Smooth muscle cell of the pulmonary artery (primary cell): Measurements from ENCODE around the gene COL2A1. TPM values are rescaled to one million over a fixed set of nuclear protein-coding genes. Genes with fewer than 3 reads are reported as not detected.

Experiments used
- total RNA-seq: library from RNA; depleted of rRNA; stranded (reverse); fragments of >200 nt; gene quantifications from 2 replicates; pipeline ENCODE4 v1.2.3, GENCODE V29; 2014

COL2A1 gene
- not detected in 2 replicates for total RNA-seq

DNA sequence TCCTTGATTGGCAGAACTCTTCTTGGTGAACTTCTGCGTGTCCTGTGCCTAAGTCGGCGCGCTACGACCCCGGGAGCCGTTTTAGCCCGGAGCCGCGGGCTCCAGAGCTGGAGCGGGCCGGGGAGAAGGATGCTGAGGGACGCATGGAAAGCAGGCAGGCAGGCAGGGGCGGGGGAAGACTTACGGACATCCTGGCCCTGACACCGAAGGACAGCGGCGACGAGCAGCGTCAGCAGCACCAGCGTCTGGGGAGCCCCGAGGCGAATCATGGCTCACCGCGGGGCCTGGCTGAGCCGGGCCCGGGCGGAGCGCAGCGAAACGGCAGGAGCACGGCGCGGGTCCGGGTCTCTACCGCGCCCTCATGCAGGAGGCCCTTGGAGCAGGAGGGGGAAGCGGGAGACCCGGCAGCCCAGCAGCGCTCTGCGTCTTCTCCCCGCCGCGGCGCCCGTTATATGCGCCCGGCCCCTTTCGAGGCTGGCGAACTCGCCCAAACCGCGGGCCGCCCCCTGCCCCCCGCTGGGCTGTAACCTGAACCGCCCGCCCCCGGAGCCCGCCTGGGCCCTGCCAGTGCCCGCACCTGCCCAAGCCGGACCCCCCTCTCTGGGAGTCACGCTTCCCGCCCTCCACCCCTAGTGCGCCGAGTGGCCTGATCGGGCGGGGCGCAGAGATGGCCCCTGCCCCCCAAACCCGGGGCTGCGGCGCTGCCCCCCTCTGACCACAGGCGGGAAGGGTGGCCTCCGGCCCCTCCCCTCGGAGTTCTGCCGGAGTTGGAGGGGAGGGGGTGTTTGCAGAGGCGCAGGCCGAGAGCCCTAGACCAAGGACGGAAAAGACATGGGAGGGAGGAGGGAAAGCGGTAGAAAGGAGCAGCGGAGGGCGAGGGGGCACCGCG, at the start of gene COL2A1:
Gene COL2A1, minus strand, starts transcription at position 424 of the 889 bp plus-strand sequence. Its CDS starts 155 bp downstream, at position 269.

DNA sequence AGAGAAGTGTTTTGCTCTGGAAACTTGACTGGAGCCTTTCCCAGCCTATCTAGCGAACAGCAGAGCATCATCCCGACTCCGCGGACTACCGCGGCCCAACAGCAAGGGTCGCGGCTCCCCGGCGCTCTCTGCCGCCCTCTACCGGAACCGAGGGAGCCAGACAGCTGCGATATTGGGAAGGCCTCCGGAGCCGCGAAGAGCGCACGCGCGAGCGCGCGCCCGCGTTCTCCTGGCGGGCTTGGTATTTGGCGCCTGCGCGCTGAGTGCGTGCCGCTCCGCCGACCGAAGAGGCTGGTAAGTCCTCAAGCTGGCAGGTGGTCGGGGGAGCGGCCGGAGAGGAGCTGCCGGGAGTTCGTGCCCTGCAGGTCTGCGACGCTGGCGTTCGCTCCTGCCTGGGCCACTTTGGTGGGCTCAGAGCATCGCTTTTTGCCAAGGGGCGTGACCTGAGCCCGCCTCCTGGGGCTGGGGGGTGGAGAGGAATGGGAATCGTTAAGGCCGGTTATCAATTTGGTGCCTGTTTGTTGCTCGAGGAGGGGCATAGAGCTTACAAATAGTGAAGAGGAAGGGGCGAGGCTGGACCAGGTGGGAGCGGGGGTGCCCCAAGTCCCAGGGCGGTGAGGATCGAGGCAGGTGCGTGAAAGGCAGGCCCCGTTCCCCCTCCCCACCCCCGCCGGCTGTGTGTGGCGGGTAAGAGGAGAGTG, 40.8 kb downstream of the COL2A1 start, which contains the start of gene TMEM106C:
Gene TMEM106C, plus strand, starts transcription at position 257 of the 701 bp plus-strand sequence. CDS start 641 bp downstream, outside the sequence.

Other genes starting within 250 kb of the COL2A1 start
- 3.9 and 5.6 TPM in 2 replicates for gene RAPGEF3, start 245.6 kb downstream of the COL2A1 start, total RNA-seq
- 22.9 and 23.5 TPM in 2 replicates for gene SLC48A1, start 231.2 kb downstream of the COL2A1 start, total RNA-seq
- gene HDAC7, start 184.6 kb downstream of the COL2A1 start, total RNA-seq, result 46.5 and 62.4 TPM in 2 replicates
- gene VDR, start 99.5 kb downstream of the COL2A1 start, total RNA-seq, result 13.0 and 13.6 TPM in 2 replicates
- 81.9 and 86.5 TPM in 2 replicates for gene TMEM106C, start 40.9 kb downstream of the COL2A1 start, total RNA-seq
- gene SENP1, start 101.6 kb upstream of the COL2A1 start, total RNA-seq, result 11.0 and 11.4 TPM in 2 replicates
- gene PFKM, start 114.9 kb upstream of the COL2A1 start, total RNA-seq, result 85.8 and 115 TPM in 2 replicates
- 12.4 and 18.4 TPM in 2 replicates for gene ASB8, start 153.0 kb upstream of the COL2A1 start, total RNA-seq
- 1.9 and 2.2 TPM in 2 replicates for gene CCDC184, start 179.2 kb upstream of the COL2A1 start, total RNA-seq
- gene OR10AD1, start 198.8 kb upstream of the COL2A1 start, total RNA-seq, result not detected in 2 replicates